Left lung (tissue), 10 donors: Measurements from ENCODE around the gene ATP6V0A1. TPM values are rescaled to one million over a fixed set of nuclear protein-coding genes. Genes with fewer than 3 reads are reported as not detected.
"Not testable (repeated sequence)": the region's sequence is repeated elsewhere in the genome, so short reads cannot be mapped to it uniquely, and the experiment has no call there.

Source experiments
- ATAC-seq: fragments of 200-7000 bp; cut with Tn5 transposase; one replicate; pipeline ENCODE4 v1.9.1; 2020; ENCODE audit warnings: moderate library complexity
- DNase-seq, 4 donors: peaks; one replicate each; pipeline ENCODE4 v3.0.0-alpha.2; 2013 to 2020
- H3K27ac ChIP-seq, 2 donors: fragments of 200-600 bp; sonication (generic) in 1 of 2; one replicate each; pipeline versions ENCODE4 v1.5.0 to v1.8.0; 2020 to 2021
- H3K27me3 ChIP-seq, 2 donors: fragments of 200-600 bp; sonication (generic) in 1 of 2; one replicate each; pipeline versions ENCODE4 v1.5.0 to v1.8.0; 2020 to 2021
- H3K36me3 ChIP-seq, 2 donors: fragments of 200-600 bp; sonication (generic) in 1 of 2; one replicate each; pipeline versions ENCODE4 v1.5.0 to v1.8.0; 2020 to 2021
- H3K4me1 ChIP-seq, 2 donors: fragments of 200-600 bp; one replicate each; pipeline ENCODE4 v1.8.0; 2021
- H3K4me3 ChIP-seq, 2 donors: fragments of 200-600 bp; sonication (generic) in 1 of 2; one replicate each; pipeline versions ENCODE4 v1.5.0 to v1.8.0; 2020 to 2021; ENCODE audit warnings: mild to moderate bottlenecking in 1 of 2
- H3K9me3 ChIP-seq, 2 donors: fragments of 200-600 bp; sonication (generic) in 1 of 2; one replicate each; pipeline versions ENCODE4 v1.5.0 to v1.8.0; 2020 to 2021
- intact Hi-C, 2 donors: fragments of 100-400 bp; cut with DNase I; formaldehyde crosslinking; loops; one replicate each; pipeline versions ENCODE4 v1.11.2 to v1.14.2; 2022
- polyA plus RNA-seq, 6 donors: library from polyadenylated mRNA; unstranded; fragments of 120-200 nt; gene quantifications; one replicate each; pipeline ENCODE4 v1.2.1, GENCODE V29; 2013; ENCODE audit not compliant: insufficient read length in 6 of 6
- total RNA-seq, 2 donors: library from RNA; stranded (reverse); fragmentation: NEBNext Ultra II Directional; extraction: Animal tissue kit (Norgen Biotek cat#: 25700); gene quantifications; one replicate each; pipeline ENCODE4 v1.2.1, GENCODE V29; 2021
- TF ChIP-seq, protein P1 (sequence below), 2 donors: fragments of 200-600 bp; sonication (generic) in 1 of 2; IDR thresholded peaks; one replicate each; pipeline versions ENCODE4 v1.5.0 to v1.8.0; 2021; ENCODE audit warnings: antibody characterized with exemption in 2 of 2
- donor health status: DM: no; HTN: yes; CAD: no.
- donor health status: DM: no; HTN: no; CAD: no.

The ATP6V0A1 gene
- total and polyA plus RNA-seq, 8 donors, result 46.1 to 103 (median 57.3) TPM

DNA sequence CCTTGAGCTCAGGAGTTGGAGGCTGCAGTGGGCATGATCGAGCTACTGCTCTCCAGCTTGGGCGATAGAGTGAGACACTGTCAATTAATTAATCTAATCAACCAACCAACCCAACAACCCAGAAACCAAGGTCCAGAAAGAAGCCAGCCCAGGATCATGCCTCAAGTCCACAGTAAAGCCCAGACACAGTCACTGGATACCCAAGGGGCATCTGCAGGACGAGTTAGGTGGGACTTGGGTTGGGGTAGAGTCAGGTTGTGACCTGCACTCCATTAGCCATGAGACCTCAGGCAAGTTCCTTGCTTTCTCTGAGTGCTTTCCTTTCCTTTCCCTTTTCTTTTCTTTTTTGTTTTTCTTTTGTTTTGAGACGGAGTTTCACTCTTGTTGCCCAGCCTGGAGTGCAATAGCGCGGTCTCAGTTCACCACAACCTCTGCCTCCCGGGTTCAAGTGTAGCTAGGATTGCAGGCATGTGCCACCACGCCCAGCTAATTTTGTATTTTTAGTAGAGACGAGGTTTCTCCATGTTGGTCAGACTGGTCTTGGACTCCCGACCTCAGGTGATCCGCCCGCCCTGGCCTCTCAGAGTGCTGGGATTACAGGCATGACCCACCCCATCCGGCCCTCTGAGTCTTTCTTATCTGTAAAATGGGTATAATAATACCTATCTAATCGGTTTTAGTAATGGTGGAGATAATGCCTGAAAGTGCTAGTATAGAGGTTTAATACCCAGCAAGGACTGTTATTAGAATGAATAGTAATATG, 90.5 kb downstream of the ATP6V0A1 start:
- H3K27ac ChIP-seq, result no peak overlapping the region
- ATAC-seq (no peak), DNase-seq (no peak)
- peaks cover 0 to 20% of the 10 kb centered on the region in 2 donors for H3K27me3 ChIP-seq
- H3K36me3 ChIP-seq, result peaks cover 0 to 9% of the 10 kb centered on the region in 2 donors
- TF ChIP-seq, protein P1, sequence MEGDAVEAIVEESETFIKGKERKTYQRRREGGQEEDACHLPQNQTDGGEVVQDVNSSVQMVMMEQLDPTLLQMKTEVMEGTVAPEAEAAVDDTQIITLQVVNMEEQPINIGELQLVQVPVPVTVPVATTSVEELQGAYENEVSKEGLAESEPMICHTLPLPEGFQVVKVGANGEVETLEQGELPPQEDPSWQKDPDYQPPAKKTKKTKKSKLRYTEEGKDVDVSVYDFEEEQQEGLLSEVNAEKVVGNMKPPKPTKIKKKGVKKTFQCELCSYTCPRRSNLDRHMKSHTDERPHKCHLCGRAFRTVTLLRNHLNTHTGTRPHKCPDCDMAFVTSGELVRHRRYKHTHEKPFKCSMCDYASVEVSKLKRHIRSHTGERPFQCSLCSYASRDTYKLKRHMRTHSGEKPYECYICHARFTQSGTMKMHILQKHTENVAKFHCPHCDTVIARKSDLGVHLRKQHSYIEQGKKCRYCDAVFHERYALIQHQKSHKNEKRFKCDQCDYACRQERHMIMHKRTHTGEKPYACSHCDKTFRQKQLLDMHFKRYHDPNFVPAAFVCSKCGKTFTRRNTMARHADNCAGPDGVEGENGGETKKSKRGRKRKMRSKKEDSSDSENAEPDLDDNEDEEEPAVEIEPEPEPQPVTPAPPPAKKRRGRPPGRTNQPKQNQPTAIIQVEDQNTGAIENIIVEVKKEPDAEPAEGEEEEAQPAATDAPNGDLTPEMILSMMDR (IDR thresholded peaks at IDR 0.05), result no peak
- peaks cover 8 to 24% of the 10 kb centered on the region in 2 donors for H3K4me1 ChIP-seq
- H3K4me3 ChIP-seq, result no peak overlapping the region
- intact Hi-C loops, result no loop called here
- H3K9me3 ChIP-seq, result no peaks in the 10 kb centered on the region

DNA sequence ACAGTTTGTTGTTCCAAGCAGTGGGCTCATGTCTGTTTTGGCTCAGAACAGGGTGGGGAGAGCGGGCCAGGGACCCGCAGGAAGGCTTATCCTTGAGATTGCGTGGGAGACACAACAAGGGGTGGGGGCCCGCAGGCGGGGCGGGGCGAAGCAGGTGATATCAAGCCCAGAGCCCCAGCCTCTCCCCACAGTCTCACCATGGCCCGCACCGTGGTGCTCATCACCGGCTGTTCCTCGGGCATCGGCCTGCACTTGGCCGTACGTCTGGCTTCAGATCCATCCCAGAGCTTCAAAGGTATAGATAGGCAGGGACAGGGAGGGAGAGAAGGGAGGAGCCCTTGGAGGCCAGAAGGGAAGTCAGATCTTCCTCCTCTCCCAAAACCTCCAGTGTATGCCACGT, 94.1 kb downstream of the ATP6V0A1 start, which contains the start of gene HSD17B1:
Gene HSD17B1 (plus strand): TSS at position 188 of the 400 bp plus-strand sequence. CDS start 11 bp downstream, at position 199.
- H3K27ac ChIP-seq, DNase-seq, ATAC-seq, H3K36me3 ChIP-seq, H3K9me3 ChIP-seq, intact Hi-C loops: not testable (repeated sequence)
- Histone ChIP-seq H3K4me1 (peaks cover 16 to 33% of the 10 kb centered on the region in 2 donors), H3K27me3 (peaks cover 0 to 17% of the 10 kb centered on the region in 2 donors), H3K4me3 (peak within 1 kb of the TSS; percentile 73 to 88)

DNA sequence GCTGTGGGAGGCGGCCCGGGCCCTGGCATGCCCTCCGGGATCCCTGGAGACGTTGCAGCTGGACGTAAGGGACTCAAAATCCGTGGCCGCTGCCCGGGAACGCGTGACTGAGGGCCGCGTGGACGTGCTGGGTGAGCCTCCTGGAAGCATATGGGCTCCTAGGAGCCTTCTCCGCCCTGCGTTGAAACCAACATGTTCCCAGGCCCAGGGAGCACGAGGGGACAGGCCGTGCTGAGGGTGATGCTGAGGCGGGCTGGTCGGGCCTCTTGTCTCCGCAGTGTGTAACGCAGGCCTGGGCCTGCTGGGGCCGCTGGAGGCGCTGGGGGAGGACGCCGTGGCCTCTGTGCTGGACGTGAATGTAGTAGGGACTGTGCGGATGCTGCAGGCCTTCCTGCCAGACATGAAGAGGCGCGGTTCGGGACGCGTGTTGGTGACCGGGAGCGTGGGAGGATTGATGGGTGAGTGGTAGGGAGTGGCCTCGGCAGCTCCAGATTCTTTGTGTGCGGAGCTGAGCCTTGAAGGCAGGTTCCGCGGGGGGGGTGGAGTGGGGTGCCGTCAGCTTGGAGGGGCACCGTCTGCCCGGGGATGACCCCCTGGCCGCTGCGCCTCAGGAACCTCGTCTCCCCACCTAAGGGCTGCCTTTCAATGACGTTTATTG, 94.6 kb downstream of the ATP6V0A1 start:
- H3K36me3 ChIP-seq, result no peaks in the 10 kb centered on the region
- TF ChIP-seq, protein P1 (IDR thresholded peaks at IDR 0.05), result no peak
- no peaks in the 10 kb centered on the region for H3K9me3 ChIP-seq
- intact Hi-C loops, result no loop called here
- H3K4me1 ChIP-seq, result peaks cover 16 to 29% of the 10 kb centered on the region in 2 donors
- no peak for ATAC-seq
- H3K4me3 ChIP-seq, result peak overlapping the region in 1 of 2 donors; percentile 88
- peaks cover 0 to 11% of the 10 kb centered on the region in 2 donors for H3K27me3 ChIP-seq
- H3K27ac ChIP-seq, result no peak overlapping the region
- DNase-seq, result peak in 1 of 4 donors; percentile 78

DNA sequence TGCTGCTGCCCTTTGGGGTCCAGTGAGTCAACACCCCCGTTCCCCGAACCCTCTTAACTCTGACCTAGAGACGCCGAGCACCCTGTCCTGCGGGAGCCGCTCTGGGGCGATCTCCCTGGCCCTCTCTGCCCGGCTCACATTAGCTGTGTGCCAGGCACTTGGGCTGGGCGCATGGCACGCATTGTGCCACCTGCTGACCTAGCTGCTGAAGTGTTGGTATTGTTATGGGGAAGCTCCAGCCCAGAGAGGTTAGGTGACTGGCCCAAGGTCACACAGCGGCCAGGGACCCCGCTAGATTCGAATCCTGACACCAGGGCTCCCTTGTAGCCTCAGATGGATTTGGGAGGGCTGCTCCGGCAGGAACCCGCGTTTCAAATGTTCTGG, 95.2 kb downstream of the ATP6V0A1 start:
- Histone ChIP-seq H3K36me3 (no peaks in the 10 kb centered on the region), H3K27ac (peak overlapping the region; percentile 75 to 90), H3K9me3 (no peaks in the 10 kb centered on the region), H3K4me1 (peaks cover 16 to 23% of the 10 kb centered on the region in 2 donors), H3K27me3 (peaks cover 0 to 5% of the 10 kb centered on the region in 2 donors), H3K4me3 (peak overlapping the region; percentile 73 to 88)
- peak in 1 of 4 donors; percentile 81 for DNase-seq
- TF ChIP-seq, protein P1 (IDR thresholded peaks at IDR 0.05), result no peak
- peak; percentile 45 for ATAC-seq
- intact Hi-C loops, result no loop called here

DNA sequence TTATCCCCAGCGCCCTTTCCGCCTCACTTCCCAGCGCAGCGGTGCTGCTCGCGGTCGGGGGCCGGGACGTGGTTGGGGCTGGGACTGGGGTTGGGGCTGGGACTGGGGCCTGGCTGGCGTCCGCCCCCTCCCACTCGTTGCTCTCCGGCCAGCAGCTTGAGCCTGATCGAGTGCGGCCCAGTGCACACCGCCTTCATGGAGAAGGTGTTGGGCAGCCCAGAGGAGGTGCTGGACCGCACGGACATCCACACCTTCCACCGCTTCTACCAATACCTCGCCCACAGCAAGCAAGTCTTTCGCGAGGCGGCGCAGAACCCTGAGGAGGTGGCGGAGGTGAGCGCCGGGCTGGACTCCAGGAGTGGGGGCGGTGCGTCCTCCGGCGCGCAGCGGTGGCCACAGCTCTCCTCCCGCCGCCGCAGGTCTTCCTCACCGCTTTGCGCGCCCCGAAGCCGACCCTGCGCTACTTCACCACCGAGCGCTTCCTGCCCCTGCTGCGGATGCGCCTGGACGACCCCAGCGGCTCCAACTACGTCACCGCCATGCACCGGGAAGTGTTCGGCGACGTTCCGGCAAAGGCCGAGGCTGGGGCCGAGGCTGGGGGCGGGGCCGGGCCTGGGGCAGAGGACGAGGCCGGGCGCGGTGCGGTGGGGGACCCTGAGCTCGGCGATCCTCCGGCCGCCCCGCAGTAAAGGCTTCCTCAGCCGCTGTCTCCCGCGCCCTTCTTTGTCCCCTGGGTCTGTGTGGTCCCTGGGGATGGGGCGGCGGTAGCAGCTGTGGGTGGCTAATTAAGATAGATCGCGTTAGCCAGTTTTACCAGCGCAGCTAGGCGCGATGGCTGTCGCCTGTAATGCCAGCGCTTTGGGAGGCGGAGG, 95.8 kb downstream of the ATP6V0A1 start:
- H3K27ac ChIP-seq, result peak overlapping the region; percentile 75 to 90
- TF ChIP-seq, protein P1 (IDR thresholded peaks at IDR 0.05), result no peak
- peaks cover 16 to 20% of the 10 kb centered on the region in 2 donors for H3K4me1 ChIP-seq
- intact Hi-C loops, result no loop called here
- ATAC-seq (peak; percentile 95), DNase-seq (peak; percentile 83 to 97 (median 91))
- H3K27me3 ChIP-seq, result no peaks in the 10 kb centered on the region
- no peaks in the 10 kb centered on the region for H3K9me3 ChIP-seq
- peak overlapping the region; percentile 73 to 88 for H3K4me3 ChIP-seq
- no peaks in the 10 kb centered on the region for H3K36me3 ChIP-seq
